HG03196 (cell line): ENCODE data around the gene TLR4.

Experiments used
- ATAC-seq: cut with Tn5 transposase; IDR thresholded peaks from one replicate; pipeline ENCODE4 v1.9.1; 2021; ENCODE audit not compliant: unreplicated experiment

Gene TLR4

DNA sequence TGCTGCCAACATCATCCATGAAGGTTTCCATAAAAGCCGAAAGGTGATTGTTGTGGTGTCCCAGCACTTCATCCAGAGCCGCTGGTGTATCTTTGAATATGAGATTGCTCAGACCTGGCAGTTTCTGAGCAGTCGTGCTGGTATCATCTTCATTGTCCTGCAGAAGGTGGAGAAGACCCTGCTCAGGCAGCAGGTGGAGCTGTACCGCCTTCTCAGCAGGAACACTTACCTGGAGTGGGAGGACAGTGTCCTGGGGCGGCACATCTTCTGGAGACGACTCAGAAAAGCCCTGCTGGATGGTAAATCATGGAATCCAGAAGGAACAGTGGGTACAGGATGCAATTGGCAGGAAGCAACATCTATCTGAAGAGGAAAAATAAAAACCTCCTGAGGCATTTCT is 10.1 kb downstream of the TLR4 start:
- ATAC-seq, result no peak

DNA sequence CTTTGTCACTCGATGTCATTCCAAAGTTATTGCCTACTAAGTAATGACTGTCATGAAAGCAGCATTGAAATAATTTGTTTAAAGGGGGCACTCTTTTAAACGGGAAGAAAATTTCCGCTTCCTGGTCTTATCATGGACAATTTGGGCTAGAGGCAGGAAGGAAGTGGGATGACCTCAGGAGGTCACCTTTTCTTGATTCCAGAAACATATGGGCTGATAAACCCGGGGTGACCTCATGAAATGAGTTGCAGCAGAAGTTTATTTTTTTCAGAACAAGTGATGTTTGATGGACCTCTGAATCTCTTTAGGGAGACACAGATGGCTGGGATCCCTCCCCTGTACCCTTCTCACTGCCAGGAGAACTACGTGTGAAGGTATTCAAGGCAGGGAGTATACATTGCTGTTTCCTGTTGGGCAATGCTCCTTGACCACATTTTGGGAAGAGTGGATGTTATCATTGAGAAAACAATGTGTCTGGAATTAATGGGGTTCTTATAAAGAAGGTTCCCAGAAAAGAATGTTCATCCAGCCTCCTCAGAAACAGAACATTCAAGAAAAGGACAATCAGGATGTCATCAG is 11.3 kb downstream of the TLR4 start:
- ATAC-seq, result no peak

DNA sequence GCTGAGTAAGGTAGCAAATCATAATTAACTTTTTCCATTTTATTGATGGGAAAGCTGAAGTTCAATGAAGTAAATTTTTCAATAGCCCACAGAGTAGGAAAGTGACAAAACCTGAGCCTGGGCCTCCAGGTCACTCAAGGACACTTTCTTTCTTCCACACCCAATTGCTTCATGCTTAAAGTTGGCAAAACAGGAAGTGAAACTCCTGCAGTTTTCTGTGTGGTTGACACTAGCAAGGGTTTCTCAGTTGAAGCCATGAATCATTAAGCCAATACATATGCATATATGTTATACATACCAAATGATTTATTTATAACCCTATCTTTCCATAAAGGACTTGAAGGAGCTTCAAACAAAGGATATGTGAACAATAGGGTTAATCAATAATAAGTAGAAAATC is 13.9 kb downstream of the TLR4 start:
- peak; percentile 100 for ATAC-seq

DNA sequence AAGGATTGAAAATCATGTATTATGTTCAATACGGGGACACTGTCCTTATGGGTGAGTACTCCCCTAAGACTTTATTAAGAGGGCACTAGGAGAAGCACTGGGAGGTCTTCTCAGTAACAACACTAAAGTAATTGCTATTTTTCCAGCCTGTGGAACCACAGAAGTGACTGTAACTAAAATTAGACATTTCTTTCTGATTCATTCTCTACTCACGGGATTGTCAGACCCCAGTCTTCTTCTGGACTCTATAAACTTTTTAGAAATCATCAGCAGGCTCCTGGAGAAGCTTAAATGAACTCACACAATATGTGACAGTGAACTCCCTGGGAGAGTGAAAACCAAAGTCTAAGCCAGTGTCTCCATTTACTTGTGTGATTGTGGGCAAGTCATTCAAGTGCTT is 14.5 kb downstream of the TLR4 start:
- ATAC-seq, result no peak

DNA sequence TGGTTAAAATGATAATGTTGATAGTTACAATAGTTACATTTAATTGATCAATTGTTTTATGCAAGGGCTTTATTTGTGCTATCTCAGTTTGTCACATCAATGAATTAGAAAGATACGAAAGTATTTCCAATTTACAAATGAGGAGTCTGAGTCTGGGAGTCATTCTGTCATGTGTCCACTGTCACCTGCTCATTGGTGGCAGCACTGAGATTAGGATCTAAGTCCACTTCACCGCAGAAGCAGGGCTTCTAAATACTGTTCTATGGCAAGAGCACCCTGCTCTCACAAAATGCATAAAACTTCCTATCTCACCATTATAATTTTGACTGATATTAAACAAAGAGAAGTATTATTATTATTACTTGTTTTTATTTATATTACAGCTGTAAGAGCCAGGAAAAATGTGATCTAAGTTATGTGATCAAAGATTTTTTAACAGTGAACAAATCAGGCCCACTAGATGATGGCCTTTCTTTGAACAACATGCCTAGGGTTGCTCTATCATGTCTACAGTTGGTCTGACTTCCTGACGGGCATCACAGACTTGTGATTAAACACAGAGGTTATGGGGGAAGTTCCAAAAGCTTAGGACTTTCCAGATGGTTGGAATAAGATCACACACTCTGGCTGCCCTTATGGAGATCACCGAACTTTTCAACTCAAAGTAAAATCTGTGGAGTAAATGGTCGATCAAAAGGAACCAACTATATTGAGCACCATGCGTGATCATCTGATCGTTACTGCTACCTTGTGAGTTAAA is 15.1 kb downstream of the TLR4 start:
- no peak for ATAC-seq

DNA sequence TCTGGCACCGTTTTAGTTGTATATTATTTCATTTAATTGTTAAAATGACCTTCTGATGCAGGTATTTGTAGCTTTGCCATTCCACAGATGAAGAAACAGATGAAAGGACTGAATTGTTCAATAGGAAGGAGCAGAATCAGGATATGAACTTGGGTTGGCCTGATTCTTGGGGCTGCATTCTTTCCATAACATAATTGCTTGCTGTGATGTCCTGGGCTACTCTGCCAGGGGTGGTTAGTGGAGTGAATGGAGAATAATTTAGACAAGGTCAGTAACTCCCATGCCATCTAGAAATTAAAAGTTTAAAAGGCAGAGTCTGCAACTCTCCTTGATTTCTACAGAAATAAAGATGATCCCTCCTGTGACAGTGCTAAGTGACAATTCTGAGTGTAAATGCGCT is 15.9 kb downstream of the TLR4 start:
- no peak for ATAC-seq

DNA sequence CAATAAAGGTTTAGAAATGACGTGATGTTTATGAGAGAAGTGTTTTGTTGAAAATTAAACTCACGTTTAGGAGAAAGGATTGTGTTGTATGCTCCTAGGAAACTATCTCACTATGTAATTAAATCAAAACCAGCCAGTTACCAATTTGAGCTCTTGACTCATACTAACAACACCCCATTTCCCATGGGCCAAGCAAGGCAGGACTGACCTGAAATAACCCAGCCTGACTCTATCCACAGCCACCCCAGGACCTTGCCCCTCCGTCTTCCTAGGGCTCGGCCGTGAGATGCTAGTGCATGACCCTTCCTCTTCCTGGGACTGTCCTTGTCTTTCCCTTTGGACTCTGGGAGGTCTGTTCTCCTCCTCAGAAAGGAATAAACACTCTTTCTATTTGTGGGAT is 16.4 kb downstream of the TLR4 start:
- ATAC-seq, result no peak

DNA sequence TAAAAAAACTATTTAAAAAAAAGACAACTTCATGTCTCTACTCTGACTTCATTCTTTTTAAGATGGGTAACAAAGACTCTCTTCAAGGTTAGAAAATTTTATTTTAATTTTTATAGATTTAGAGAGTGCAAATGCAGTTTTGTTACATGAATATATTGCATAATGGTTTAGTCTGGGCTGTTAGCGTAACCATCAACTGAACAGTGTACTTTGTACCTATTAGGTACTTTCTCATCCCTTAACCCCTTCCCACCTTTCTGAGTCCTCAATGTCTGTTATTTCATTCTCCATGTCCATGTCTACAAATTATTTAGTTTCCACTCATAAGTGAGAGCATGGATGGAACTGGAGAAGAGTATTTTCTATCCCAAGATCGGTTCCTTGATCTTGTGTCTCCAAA is 16.8 kb downstream of the TLR4 start:
- ATAC-seq, result no peak

DNA sequence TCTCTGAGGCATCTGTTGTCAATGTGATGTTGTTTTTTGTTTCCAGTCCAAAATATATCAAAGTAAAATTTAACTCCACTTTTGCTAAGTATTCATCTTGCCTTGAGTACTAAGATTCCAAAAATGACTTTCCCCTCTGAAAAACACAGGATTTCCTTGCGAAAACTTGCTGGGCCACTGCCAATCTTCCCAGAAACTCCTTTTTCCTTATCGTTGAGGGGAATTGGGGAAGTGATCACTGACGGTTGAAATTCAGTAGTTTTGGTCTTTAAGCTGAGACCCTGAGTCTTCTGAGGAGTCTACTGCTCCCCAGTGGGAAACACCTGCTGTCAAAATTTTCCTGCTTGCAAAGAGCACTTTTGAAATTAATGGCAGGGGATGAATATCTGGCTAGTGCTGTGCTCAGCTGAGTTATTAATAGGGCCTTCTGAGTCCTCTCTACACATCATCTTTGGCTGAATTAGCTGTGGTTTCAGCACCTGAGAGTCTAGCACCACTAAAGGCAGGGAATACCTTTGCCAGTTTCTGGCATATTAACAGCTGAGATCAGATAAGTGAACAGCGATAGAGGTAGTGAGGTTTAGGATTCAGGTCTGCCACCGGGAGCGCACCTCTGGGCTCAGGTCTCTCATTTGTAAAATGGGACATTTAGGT is 18.0 kb downstream of the TLR4 start:
- ATAC-seq, result no peak

DNA sequence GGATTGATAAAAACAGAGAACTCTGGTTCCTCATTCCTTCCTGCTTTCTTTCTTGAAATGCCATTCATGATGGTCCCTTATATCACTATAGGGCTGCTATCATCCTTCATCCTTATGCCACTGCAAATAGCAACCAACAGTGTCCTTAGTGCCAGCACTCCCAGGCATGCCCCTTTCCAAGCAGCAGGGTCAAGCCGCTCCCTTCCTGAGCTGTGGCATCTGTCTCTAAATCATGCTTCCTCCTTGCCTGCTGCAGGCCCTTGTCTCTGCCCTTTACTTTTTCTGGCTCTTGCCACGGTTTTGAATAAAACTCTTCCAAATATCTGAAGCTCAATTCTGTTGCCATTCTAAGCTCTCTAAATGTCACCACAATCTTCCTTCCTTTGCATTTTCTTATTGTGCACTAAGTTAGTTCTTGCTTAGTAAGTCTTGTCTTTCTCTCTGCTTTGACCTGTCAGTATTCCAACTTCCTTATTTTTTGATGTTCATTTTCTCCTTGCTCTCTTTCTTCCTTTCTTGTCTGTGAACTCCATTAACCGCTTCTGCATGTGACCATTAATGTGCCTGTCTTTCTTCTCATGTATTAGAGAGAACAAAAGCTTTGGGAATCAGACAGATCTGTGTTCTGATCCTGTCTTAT is 19.9 kb downstream of the TLR4 start:
- ATAC-seq, result no peak

DNA sequence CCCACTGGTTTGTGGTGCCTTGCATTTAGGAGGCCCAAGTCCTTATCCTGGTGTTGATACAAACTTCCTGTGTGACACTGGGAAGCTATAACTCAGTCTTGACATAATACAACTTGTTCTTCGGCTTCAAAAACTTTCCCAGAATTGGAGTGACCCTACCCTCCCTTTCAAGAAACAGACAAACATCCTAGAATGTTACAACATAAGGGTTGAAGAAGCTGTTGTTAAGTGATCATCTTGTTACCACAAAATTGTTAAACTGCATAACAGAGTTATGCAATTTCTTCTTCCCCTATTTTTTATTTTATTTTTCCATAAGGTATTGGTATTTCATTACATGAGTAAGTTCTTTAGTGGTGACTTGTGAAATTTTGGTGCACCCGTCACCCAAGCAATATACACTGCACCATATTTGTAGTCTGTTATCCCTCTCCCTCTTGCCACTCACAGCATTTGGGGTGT is 21.3 kb downstream of the TLR4 start:
- no peak for ATAC-seq

DNA sequence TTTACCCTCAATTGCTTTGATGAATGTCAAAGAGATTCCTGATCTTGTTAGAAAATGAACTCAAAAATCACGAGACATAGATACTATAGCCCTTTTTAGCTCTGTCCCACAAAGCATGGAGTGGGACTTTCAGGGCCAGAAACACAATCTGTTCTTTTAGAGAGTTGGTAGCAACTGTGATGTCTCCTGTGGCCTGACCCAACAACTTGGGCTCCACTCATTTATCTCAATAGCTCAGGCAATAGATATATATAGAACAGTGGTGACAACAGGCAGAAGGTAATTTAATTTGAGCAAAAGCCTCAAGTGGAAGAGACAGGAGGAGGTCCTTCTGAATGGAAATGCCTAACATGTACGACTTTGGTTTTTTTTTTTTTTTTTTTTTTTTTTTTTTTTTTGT is 25.2 kb downstream of the TLR4 start:
- ATAC-seq, result no peak

DNA sequence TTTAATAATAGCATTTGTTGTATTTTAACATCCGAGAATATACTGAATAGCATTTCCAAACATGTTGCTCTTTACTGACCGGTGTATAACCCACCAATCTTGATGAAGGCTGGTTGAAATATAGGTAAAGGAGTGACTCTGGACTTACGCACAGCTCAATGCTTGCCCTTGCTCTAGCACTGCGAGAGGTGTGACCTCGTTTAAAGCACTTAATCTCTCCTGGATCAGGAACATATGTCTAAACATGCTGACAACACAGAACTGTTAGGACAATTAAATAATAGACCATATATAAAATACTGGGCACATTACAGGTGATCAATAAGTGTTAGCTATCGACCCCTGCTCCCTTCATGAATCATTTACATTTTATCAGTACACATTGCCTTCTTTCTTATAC is 28.3 kb downstream of the TLR4 start:
- ATAC-seq, result no peak

DNA sequence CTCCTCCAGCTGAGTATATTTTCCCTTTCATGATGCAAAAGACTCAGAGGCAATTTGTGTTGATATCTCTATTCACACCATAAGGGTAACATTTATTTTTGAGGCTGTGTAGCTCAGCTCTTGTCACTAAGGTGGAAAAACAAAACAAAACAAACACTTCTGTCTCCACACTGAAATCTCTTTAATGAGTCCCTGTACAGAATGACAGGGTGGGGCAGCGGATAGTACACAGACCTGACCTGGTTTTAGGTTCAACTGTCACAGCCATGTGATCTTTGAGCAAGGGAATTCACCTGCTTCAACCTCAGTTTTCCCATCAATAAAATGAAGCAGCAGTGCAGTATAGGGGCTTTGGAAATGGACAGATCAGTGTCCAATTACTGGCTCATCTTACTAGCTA is 29.3 kb downstream of the TLR4 start:
- no peak for ATAC-seq

DNA sequence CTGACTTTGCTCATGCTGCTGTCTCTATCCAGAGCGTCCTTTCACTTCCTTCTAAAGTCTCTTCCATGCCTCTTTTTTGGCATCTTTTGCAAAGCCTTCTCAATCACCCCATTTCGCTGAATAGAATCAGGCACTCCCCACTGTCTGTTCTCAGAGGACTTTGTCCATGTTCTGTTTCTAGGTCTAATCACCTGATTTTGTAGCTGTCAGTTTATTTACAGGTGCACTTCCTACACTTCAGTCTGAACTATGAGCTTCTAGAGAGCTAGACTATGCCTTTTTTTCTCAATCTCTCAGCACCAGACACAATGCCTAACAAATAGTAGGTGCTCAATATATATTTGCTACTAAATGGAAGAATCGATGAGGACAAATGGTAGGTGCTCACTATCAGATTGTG is 29.9 kb downstream of the TLR4 start:
- no peak for ATAC-seq

DNA sequence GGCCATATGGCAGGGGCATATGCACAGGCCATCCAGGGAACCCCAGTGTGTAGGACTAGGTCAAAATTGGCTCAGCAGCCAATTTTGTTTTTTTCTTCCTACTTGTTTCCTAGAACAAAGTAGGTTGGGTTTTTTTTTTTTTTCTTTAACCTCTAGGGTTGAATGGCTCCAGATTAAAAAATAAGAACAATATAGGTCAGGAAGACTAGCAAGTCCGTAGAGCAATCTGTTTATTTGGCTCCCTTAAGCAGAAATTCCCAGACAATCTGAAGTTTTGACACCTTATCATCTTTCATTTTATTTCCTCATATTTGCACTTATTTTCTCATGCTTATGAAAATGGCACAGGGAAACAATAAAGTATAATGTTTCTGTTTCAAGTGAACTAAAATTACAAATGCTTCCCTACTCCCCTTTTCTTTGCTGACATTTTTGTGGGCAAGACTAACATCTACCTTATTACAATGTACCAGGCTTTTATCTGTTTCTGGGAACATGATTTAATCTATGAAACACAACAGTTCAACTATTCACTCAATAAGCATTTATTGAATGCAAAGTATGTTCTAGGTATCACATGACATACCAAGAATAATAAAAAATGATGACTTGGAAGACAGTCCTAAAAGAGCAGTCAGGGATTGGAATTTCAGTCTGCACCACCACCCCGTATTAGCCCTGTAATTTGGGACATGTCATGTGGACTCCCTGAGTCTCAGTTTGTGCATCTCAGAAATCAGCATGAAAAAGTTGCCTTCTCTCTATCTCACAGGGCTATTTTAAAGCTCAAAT is 30.5 kb downstream of the TLR4 start:
- ATAC-seq, result no peak

DNA sequence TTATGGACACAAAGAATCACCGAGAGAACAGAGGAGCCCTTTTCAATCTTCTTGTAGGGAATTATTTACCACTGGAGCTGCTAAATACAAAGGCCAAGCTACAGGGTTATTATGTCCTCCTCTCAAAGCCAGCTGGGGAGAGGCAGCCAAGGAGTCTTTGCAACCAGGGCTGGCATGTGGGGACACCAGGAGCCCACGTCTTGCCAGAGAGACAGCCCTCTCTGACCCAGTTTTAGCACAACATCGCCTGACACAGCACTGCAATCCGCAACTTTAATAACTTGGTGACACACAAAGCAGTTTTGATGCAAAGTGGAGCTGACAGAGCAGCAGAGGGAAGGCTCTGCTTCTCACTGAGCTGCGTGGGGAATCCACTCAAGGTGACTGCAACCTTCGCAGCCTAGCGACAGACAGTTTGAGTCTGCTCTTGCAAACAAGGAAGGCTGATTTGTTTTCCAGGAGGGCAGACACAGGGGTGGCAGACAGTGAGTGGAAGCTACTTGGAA is 33.6 kb downstream of the TLR4 start:
- ATAC-seq, result no peak

DNA sequence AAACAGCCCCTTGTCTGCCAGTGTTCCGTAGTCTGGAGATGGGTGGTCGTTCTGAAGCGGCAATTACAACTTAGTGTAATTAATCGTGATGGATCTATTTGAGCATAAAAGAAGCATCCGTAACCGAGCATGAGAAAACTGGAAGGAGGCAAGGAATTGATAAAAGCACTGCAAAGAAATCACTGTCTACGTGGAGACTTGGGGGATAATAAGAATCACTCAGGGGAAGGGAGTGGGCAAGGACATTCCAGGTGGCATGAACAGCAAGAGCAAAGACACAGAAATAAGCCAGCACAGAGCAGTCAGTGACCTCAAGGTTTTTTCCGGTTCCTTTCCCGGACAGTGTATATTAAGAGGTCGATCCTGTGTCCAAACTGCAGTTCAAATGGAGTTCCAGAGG is 35.0 kb downstream of the TLR4 start:
- no peak for ATAC-seq

DNA sequence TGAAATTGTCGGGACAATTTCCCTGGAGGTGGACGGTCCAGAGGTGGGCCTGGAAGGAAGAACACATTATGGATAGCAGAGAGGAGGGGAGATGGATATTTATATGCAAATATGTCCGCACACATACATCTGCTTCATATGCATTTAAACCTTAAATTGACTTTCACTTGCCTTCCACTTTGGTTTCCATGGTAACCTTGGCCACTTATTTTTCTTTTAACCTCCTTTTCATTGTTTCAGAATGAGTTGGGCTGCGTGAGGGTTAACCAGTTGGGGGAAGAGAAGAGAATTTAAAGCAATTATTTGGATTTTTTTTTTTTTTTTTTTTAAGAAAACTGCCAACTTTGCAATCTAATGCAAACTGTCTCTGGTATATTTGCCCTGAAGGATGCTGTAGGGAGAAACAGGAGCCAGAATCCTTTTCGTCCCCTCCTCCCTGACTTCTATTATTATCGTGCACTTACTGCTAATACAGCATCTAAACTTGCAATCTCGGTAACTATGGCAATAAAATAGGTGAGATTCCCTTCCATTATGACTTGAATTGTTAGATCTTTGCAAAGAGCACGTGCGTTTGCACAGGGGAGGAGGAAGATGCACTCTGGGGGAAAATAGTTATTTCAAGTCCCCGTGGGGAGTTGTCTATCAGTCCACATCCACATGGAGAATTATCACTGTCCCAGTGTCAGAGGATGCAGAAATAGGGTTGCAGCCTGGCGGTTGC is 35.6 kb downstream of the TLR4 start:
- ATAC-seq, result no peak

DNA sequence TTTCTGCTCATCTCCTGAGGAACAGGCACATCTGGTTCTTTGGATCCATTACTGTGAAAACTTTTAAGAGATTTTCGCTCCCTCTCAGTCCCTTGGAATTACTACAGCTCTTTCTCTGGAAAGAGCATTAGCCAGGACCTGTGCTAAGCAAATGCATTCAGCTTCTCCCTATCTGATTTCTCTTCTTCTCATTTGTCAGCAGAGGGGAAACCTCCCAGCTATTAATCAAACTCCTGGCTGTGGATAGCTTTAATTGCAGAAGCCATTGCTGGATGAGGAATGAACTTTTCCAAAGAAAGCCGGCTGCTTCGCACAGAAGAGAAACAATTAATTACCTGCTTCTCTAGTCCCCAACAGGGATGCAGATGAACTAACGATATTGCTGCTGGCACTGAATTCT is 37.9 kb downstream of the TLR4 start:
- no peak for ATAC-seq
